Measurements from ENCODE around the gene RHBDL3.
"Not testable (repeated sequence)": the region's sequence is repeated elsewhere in the genome, so short reads cannot be mapped to it uniquely, and the experiment has no call there.

RHBDL3 gene

GRCh38 chr17:32265192-32265923, at the start of gene RHBDL3:
TSS of gene RHBDL3 (plus strand) at chr17:32265832. CDS start at chr17:32266190, 358 bp downstream.
- no peak for FAIRE-seq

GRCh38 chr17:32222621-32223020, 43.0 kb upstream of the RHBDL3 start:
- FAIRE-seq, result no peak

- no peak for FAIRE-seq
Observed at GRCh38 chr17:32223703-32224102, 41.9 kb upstream of the RHBDL3 start.

GRCh38 chr17:32226886-32227285, 38.7 kb upstream of the RHBDL3 start:
- FAIRE-seq, result no peak

- no peak for FAIRE-seq
Observed at GRCh38 chr17:32227910-32228309, 37.7 kb upstream of the RHBDL3 start.

- FAIRE-seq, result no peak
Observed at GRCh38 chr17:32235588-32235987, 30.0 kb upstream of the RHBDL3 start.

- FAIRE-seq, result no peak
Observed at GRCh38 chr17:32239456-32239855, 26.2 kb upstream of the RHBDL3 start.

GRCh38 chr17:32240750-32241149, 24.9 kb upstream of the RHBDL3 start:
- FAIRE-seq, result no peak

GRCh38 chr17:32241640-32242039, 24.0 kb upstream of the RHBDL3 start:
- FAIRE-seq, result no peak

- no peak for FAIRE-seq
Observed at GRCh38 chr17:32249475-32249874, 16.2 kb upstream of the RHBDL3 start.

GRCh38 chr17:32253117-32253611, 12.5 kb upstream of the RHBDL3 start:
- FAIRE-seq, result no peak

GRCh38 chr17:32256012-32256700, 9.5 kb upstream of the RHBDL3 start:
- no peak for FAIRE-seq

GRCh38 chr17:32256701-32257019, 9.0 kb upstream of the RHBDL3 start:
- FAIRE-seq, result no peak

GRCh38 chr17:32258383-32259140, 7.1 kb upstream of the RHBDL3 start:
- FAIRE-seq, result no peak

- FAIRE-seq, result no peak
Observed at GRCh38 chr17:32259586-32259985, 6.0 kb upstream of the RHBDL3 start.

- no peak for FAIRE-seq
Observed at GRCh38 chr17:32261417-32261736, 4.3 kb upstream of the RHBDL3 start.

GRCh38 chr17:32261936-32262510, 3.6 kb upstream of the RHBDL3 start:
- no peak for FAIRE-seq

- not testable (repeated sequence) for FAIRE-seq
Observed at GRCh38 chr17:32263515-32263914, 2.1 kb upstream of the RHBDL3 start.

- FAIRE-seq, result no peak
Observed at GRCh38 chr17:32264140-32264799, 1.4 kb upstream of the RHBDL3 start.

GRCh38 chr17:32264823-32265191, 825 bp upstream of the RHBDL3 start:
- FAIRE-seq, result no peak

GRCh38 chr17:32266051-32266388, 388 bp downstream of the RHBDL3 start:
- FAIRE-seq, result no peak

GRCh38 chr17:32266389-32267301, 1.0 kb downstream of the RHBDL3 start:
- no peak for FAIRE-seq

Data from A204.1 (cell line).